Measurements from ENCODE around the gene TMED1.

DNA sequence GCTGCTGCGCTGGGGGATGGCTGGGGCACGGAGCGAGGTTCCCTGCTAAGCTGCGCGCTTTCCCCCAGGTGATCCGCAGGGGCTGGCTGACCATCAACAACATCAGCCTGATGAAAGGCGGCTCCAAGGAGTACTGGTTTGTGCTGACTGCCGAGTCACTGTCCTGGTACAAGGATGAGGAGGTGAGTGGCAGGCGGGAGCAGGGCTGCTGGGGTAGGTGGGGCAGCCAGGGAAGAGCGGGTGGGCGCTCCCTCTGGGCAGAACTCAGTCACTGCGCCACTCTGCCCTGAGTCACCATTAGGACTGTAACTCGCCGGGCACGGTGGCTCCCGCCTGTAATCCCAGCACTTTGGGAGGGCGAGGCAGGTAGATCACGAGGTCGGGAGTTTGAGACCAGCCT is 23.8 kb downstream of the TMED1 start:
- TF ChIP-seq, protein P1, sequence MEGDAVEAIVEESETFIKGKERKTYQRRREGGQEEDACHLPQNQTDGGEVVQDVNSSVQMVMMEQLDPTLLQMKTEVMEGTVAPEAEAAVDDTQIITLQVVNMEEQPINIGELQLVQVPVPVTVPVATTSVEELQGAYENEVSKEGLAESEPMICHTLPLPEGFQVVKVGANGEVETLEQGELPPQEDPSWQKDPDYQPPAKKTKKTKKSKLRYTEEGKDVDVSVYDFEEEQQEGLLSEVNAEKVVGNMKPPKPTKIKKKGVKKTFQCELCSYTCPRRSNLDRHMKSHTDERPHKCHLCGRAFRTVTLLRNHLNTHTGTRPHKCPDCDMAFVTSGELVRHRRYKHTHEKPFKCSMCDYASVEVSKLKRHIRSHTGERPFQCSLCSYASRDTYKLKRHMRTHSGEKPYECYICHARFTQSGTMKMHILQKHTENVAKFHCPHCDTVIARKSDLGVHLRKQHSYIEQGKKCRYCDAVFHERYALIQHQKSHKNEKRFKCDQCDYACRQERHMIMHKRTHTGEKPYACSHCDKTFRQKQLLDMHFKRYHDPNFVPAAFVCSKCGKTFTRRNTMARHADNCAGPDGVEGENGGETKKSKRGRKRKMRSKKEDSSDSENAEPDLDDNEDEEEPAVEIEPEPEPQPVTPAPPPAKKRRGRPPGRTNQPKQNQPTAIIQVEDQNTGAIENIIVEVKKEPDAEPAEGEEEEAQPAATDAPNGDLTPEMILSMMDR (optimal IDR thresholded peaks at IDR 0.05 in 1 of 3, IDR thresholded peaks at IDR 0.05 in 1 of 3, conservative IDR thresholded peaks at IDR 0.05 in 1 of 3; ENCODE audit: extremely low read depth in 1 of 3, insufficient read depth in 2 of 3, low read length in 3 of 3): no peak
- no peak for TF ChIP-seq EZH2 (IDR thresholded peaks at IDR 0.05; ENCODE audit: low read length)
